OCI-LY3 (cell line): ENCODE data around the gene RBFOX1.

Source experiments
- CTCF ChIP-seq: fragments of 200-600, 300-600 bp; sonication (generic); IDR thresholded peaks from 2 replicates; pipeline ENCODE4 v1.5.1; 2014; ENCODE audit warnings: antibody characterized with exemption, low read length, low read depth
- EZH2phosphoT487 ChIP-seq: fragments of 200-600 bp; shearing (Covaris generic); IDR thresholded peaks from 2 replicates; pipeline ENCODE4 v1.6.1; 2018; ENCODE audit warnings: antibody characterized with exemption, mixed run types, low read depth

- TF ChIP-seq CTCF (no peak), EZH2phosphoT487 (no peak)
Measured at GRCh38 chr16:7452090-7452489, 119.4 kb downstream of the RBFOX1 start.
